Adipocyte (in vitro differentiated cells): ENCODE results near the gene UBAP1.
"Not testable (repeated sequence)": the region's sequence is repeated elsewhere in the genome, so short reads cannot be mapped to it uniquely, and the experiment has no call there.

Experiments
- DNase-seq: peaks from one replicate; pipeline ENCODE4 v3.0.0-alpha.2; 2015; ENCODE audit warnings: low read depth
- H3K27me3 ChIP-seq: replicated peaks from 2 replicates; pipeline ENCODE4 v1.7.0; 2013; ENCODE audit warnings: mild to moderate bottlenecking, low read length, moderate library complexity; ENCODE audit not compliant: control insufficient read depth, insufficient read depth
- H3K36me3 ChIP-seq: 2 replicates; pipeline ENCODE4 v1.7.0; 2013; ENCODE audit warnings: low read length, mild to moderate bottlenecking, moderate library complexity; ENCODE audit not compliant: control insufficient read depth, insufficient read depth, severe bottlenecking
- H3K4me1 ChIP-seq: 2 replicates; pipeline ENCODE4 v1.7.0; 2013; ENCODE audit warnings: mild to moderate bottlenecking, low read length, moderate library complexity; ENCODE audit not compliant: control insufficient read depth, insufficient read depth
- H3K4me3 ChIP-seq: 2 replicates; pipeline ENCODE4 v1.7.0; 2013; ENCODE audit warnings: mild to moderate bottlenecking, low read length, moderate library complexity
- H3K9ac ChIP-seq: 2 replicates; pipeline ENCODE4 v1.7.0; 2013; ENCODE audit warnings: mild to moderate bottlenecking, low read length, moderate library complexity
- H3K9me3 ChIP-seq: 2 replicates; pipeline ENCODE4 v1.7.0; 2013; ENCODE audit warnings: mild to moderate bottlenecking, low read length, moderate library complexity; ENCODE audit not compliant: control insufficient read depth

Gene UBAP1

GRCh38 chr9:34185778-34186551 is 7.1 kb downstream of the UBAP1 start:
- Histone ChIP-seq H3K9ac (peak overlapping the region; percentile 30), H3K9me3 (no peaks in the 10 kb centered on the region), H3K36me3 (peaks cover 6% of the 10 kb centered on the region), H3K27me3 (no peaks in the 10 kb centered on the region), H3K4me3 (peak overlapping the region; percentile 52), H3K4me1 (peaks cover 34% of the 10 kb centered on the region)
- DNase-seq: peak; percentile 79

GRCh38 chr9:34187891-34188240 is 9.0 kb downstream of the UBAP1 start:
- no peaks in the 10 kb centered on the region for H3K9me3 ChIP-seq
- H3K9ac ChIP-seq: no peak overlapping the region
- H3K4me1 ChIP-seq: peaks cover 45% of the 10 kb centered on the region
- H3K4me3 ChIP-seq: peak overlapping the region; percentile 21
- H3K27me3 ChIP-seq: no peaks in the 10 kb centered on the region
- DNase-seq: peak; percentile 24
- peaks cover 6% of the 10 kb centered on the region for H3K36me3 ChIP-seq

- Histone ChIP-seq H3K27me3 (no peaks in the 10 kb centered on the region), H3K4me3 (no peak overlapping the region), H3K4me1 (peaks cover 35% of the 10 kb centered on the region), H3K36me3 (peaks cover 5% of the 10 kb centered on the region), H3K9ac (no peak overlapping the region), H3K9me3 (no peaks in the 10 kb centered on the region)
- DNase-seq: peak; percentile 57
Observed at GRCh38 chr9:34190996-34191892, 12.4 kb downstream of the UBAP1 start.

GRCh38 chr9:34195143-34195542 is 16.3 kb downstream of the UBAP1 start:
- DNase-seq: no peak
- H3K9ac ChIP-seq: no peak overlapping the region
- no peaks in the 10 kb centered on the region for H3K9me3 ChIP-seq
- H3K27me3 ChIP-seq: no peaks in the 10 kb centered on the region
- H3K4me3 ChIP-seq: no peak overlapping the region
- peaks cover 16% of the 10 kb centered on the region for H3K4me1 ChIP-seq
- H3K36me3 ChIP-seq: peaks cover 10% of the 10 kb centered on the region

- not testable (repeated sequence) for H3K27me3 ChIP-seq, H3K4me3 ChIP-seq, DNase-seq, H3K9me3 ChIP-seq, H3K9ac ChIP-seq
- peaks cover 10% of the 10 kb centered on the region for H3K4me1 ChIP-seq
- peaks cover 20% of the 10 kb centered on the region for H3K36me3 ChIP-seq
Observed at GRCh38 chr9:34197286-34197685, 18.4 kb downstream of the UBAP1 start.

GRCh38 chr9:34197756-34198711 is 19.2 kb downstream of the UBAP1 start:
- H3K36me3 ChIP-seq: peaks cover 20% of the 10 kb centered on the region
- H3K27me3 ChIP-seq: no peaks in the 10 kb centered on the region
- no peak overlapping the region for H3K4me3 ChIP-seq
- H3K4me1 ChIP-seq: peaks cover 11% of the 10 kb centered on the region
- no peaks in the 10 kb centered on the region for H3K9me3 ChIP-seq
- no peak overlapping the region for H3K9ac ChIP-seq
- no peak for DNase-seq

- H3K4me1 ChIP-seq: peaks cover 32% of the 10 kb centered on the region
- H3K36me3 ChIP-seq: peaks cover 15% of the 10 kb centered on the region
- DNase-seq: no peak
- H3K9ac ChIP-seq: no peak overlapping the region
- H3K27me3 ChIP-seq: no peaks in the 10 kb centered on the region
- H3K4me3 ChIP-seq: no peak overlapping the region
- H3K9me3 ChIP-seq: no peaks in the 10 kb centered on the region
Observed at GRCh38 chr9:34200092-34200491, 21.2 kb downstream of the UBAP1 start.

GRCh38 chr9:34203275-34203991 is 24.6 kb downstream of the UBAP1 start:
- Histone ChIP-seq H3K9me3 (no peaks in the 10 kb centered on the region), H3K4me3 (no peak overlapping the region), H3K9ac (peak overlapping the region; percentile 72), H3K27me3 (no peaks in the 10 kb centered on the region), H3K36me3 (peaks cover 15% of the 10 kb centered on the region), H3K4me1 (peaks cover 46% of the 10 kb centered on the region)
- DNase-seq: peak; percentile 13

GRCh38 chr9:34203992-34204635 is 25.3 kb downstream of the UBAP1 start:
- DNase-seq: peak; percentile 38
- Histone ChIP-seq H3K9me3 (peaks cover under 1% of the 10 kb centered on the region), H3K4me1 (peaks cover 46% of the 10 kb centered on the region), H3K4me3 (peak overlapping the region; percentile 56), H3K36me3 (peaks cover 10% of the 10 kb centered on the region), H3K27me3 (no peaks in the 10 kb centered on the region), H3K9ac (peak overlapping the region; percentile 72)

- H3K9me3 ChIP-seq: peaks cover 7% of the 10 kb centered on the region
- no peak overlapping the region for H3K9ac ChIP-seq
- DNase-seq: no peak
- no peak overlapping the region for H3K4me3 ChIP-seq
- no peaks in the 10 kb centered on the region for H3K27me3 ChIP-seq
- peaks cover 13% of the 10 kb centered on the region for H3K36me3 ChIP-seq
- peaks cover 47% of the 10 kb centered on the region for H3K4me1 ChIP-seq
Observed at GRCh38 chr9:34205102-34205501, 26.3 kb downstream of the UBAP1 start.
